A549 (cell line): Measurements from ENCODE around the gene KCNMA1. TPM values are rescaled to one million over a fixed set of nuclear protein-coding genes. Genes with fewer than 3 reads are reported as not detected.

ENCODE experiments used
- ATAC-seq, 2 experiments: fragments of 200-7000 bp in 1 of 2; fragments of >200 bp in 1 of 2; cut with Nextera tagmentation in 1 of 2; cut with Tn5 transposase in 1 of 2; 3 replicates each; pipeline versions ENCODE4 v1.8.0 to v1.9.1; 2018 to 2020; ENCODE audit warnings: mild to moderate bottlenecking in 1 of 2, moderate library complexity in 1 of 2
- CTCF ChIA-PET: fragments of 300-600 bp; sonication (Branson Sonifier 250); formaldehyde crosslinking; extraction: SDS; loops from one replicate; lab custom pipeline; 2021; ENCODE audit warnings: antibody characterized with exemption, inconsistent platforms; lab: Yijun Ruan, JAX
- POLR2A ChIA-PET: fragments of 350-600 bp; formaldehyde crosslinking; extraction: SDS; loops from one replicate; lab custom pipeline; 2021; ENCODE audit warnings: antibody characterized with exemption, inconsistent platforms; lab: Yijun Ruan, JAX
- DNase-seq, 2 experiments: peaks; one replicate each; pipeline versions ENCODE4 v3.0.0 to v3.0.0-alpha.2; 2011 to 2016; ENCODE audit warnings: low read depth in 1 of 2, low spot score in 1 of 2
- FAIRE-seq: peaks from 2 replicates; lab custom pipeline; 2011; peaks lifted over from hg19 to GRCh38; lab: Jason Lieb, UNC
- H3K27ac ChIP-seq, 2 experiments: fragments of >200 bp; sonication (Bioruptor Twin); formaldehyde crosslinking; 3 replicates each; pipeline ENCODE4 v1.5.1; 2016 to 2017
- H3K4me1 ChIP-seq: fragments of >200 bp; sonication (Bioruptor Twin); formaldehyde crosslinking; 3 replicates; pipeline ENCODE4 v1.6.1; 2016
- H3K4me2 ChIP-seq: fragments of >200 bp; sonication (Bioruptor Twin); formaldehyde crosslinking; 3 replicates; pipeline ENCODE4 v1.6.1; 2016
- H3K4me3 ChIP-seq: fragments of >200 bp; sonication (Bioruptor Twin); formaldehyde crosslinking; 3 replicates; pipeline ENCODE4 v1.5.1; 2016
- H3K9me3 ChIP-seq: fragments of >200 bp; sonication (Bioruptor Twin); formaldehyde crosslinking; 3 replicates; pipeline ENCODE4 v1.6.1; 2016
- CBX2 ChIP-seq: fragments of 200-600 bp; sonication (generic); IDR thresholded peaks from 2 replicates; pipeline ENCODE4 v1.6.1; 2016; ENCODE audit warnings: low read depth, mild to moderate bottlenecking, borderline replicate concordance
- EHMT2 ChIP-seq: fragments of 200-600 bp; sonication (generic); IDR thresholded peaks from 2 replicates; pipeline ENCODE4 v1.6.1; 2016; ENCODE audit warnings: antibody characterized with exemption, low read depth, mild to moderate bottlenecking, moderate library complexity
- EP300 ChIP-seq, 2 experiments: fragments of >200 bp; sonication (Bioruptor Twin); formaldehyde crosslinking; IDR thresholded peaks; 2 replicates in 1 of 2; 3 replicates in 1 of 2; pipeline ENCODE4 v1.6.1; 2016 to 2017
- ESRRA ChIP-seq: fragments of 150-350 bp; IDR thresholded peaks from 2 replicates; pipeline ENCODE4 v1.6.1; 2014; ENCODE audit warnings: mild to moderate bottlenecking, low read length, borderline replicate concordance
- FOSL2 ChIP-seq, 2 experiments: fragments of 450-650 bp in 1 of 2; fragments of >200 bp in 1 of 2; sonication (Bioruptor Twin) in 1 of 2; formaldehyde crosslinking; IDR thresholded peaks; 2 replicates each; pipeline versions ENCODE4 v1.5.0 to v1.6.1; 2016 to 2020; ENCODE audit warnings: mild to moderate bottlenecking in 1 of 2, moderate library complexity in 1 of 2
- HDAC2 ChIP-seq: fragments of 200-600 bp; sonication (generic); IDR thresholded peaks from 2 replicates; pipeline ENCODE4 v1.6.1; 2016
- JUNB ChIP-seq: fragments of >200 bp; sonication (Bioruptor Twin); formaldehyde crosslinking; IDR thresholded peaks from 2 replicates; pipeline ENCODE4 v1.6.1; 2016
- KDM1A ChIP-seq: fragments of 200-600 bp; sonication (generic); IDR thresholded peaks from 2 replicates; pipeline ENCODE4 v1.6.1; 2016; ENCODE audit warnings: low read depth, mild to moderate bottlenecking
- PHF8 ChIP-seq: fragments of 200-600 bp; sonication (generic); IDR thresholded peaks from 2 replicates; pipeline ENCODE4 v1.6.1; 2016; ENCODE audit warnings: low read depth, mild to moderate bottlenecking, antibody characterized with exemption, moderate library complexity, borderline replicate concordance
- POLR2A ChIP-seq: IDR thresholded peaks from 2 replicates; pipeline ENCODE4 v1.6.1; 2012; ENCODE audit warnings: mild to moderate bottlenecking, low read length
- POLR2AphosphoS2 ChIP-seq: conservative IDR thresholded peaks from 2 replicates; pipeline ENCODE4 v1.6.1; 2012; ENCODE audit warnings: low read length, improper control_type of control experiment, inconsistent platforms
- RARB ChIP-seq: fragments of 250-450 bp; sonication (Bioruptor Pico); IDR thresholded peaks from 2 replicates; pipeline ENCODE4 v1.8.0; 2021; ENCODE audit warnings: mild to moderate bottlenecking, moderate library complexity
- RCOR1 ChIP-seq: fragments of 150-350 bp; IDR thresholded peaks from 2 replicates; pipeline ENCODE4 v1.6.1; 2014; ENCODE audit warnings: antibody characterized with exemption, low read length, low read depth
- RFX5 ChIP-seq: fragments of 450-650 bp; IDR thresholded peaks from 2 replicates; pipeline ENCODE4 v1.7.1; 2014; ENCODE audit warnings: antibody characterized with exemption, mild to moderate bottlenecking, moderate library complexity
- SMC3 ChIP-seq: fragments of >200 bp; sonication (Bioruptor Twin); formaldehyde crosslinking; IDR thresholded peaks from 3 replicates; pipeline ENCODE4 v1.6.1; 2018; ENCODE audit warnings: inconsistent platforms
- SREBF2 ChIP-seq: fragments of 450-650 bp; IDR thresholded peaks from 2 replicates; pipeline ENCODE4 v1.6.1; 2014; ENCODE audit warnings: mild to moderate bottlenecking, moderate library complexity
- TFCP2L1 ChIP-seq: fragments of 250-450 bp; sonication (Bioruptor Pico); IDR thresholded peaks from 2 replicates; pipeline ENCODE4 v1.5.0; 2021; ENCODE audit warnings: mild to moderate bottlenecking
- ZFP36 ChIP-seq: fragments of 450-650 bp; IDR thresholded peaks from 2 replicates; pipeline ENCODE4 v1.6.1; 2014; ENCODE audit warnings: borderline replicate concordance; ENCODE audit not compliant: partially characterized antibody
- ZNF302 ChIP-seq: fragments of 250-450 bp; sonication (Bioruptor Pico); IDR thresholded peaks from 2 replicates; pipeline ENCODE4 v1.9.0; 2021; ENCODE audit warnings: inconsistent platforms, mild to moderate bottlenecking, moderate library complexity
- ZSCAN20 ChIP-seq: fragments of 250-450 bp; sonication (Bioruptor Pico); IDR thresholded peaks from 2 replicates; pipeline ENCODE4 v1.8.0; 2022; ENCODE audit warnings: mild to moderate bottlenecking, moderate library complexity
- WGBS: methylation state at CpG from one replicate; pipeline ENCODE4 v1.1.6; 2017; ENCODE audit errors: missing lambda C conversion rate; 5-methylcytosine and 5-hydroxymethylcytosine counted together
- polyA plus RNA-seq, 4 experiments: library from polyadenylated mRNA; depleted of rRNA in 3 of 4; stranded (reverse); fragments of >200 nt; fragmentation: RNase III in 1 of 4; extraction: RNeasy Plus Mini Kit Qiagen cat#74134 plus additional on column Dnase treatment in 1 of 4; gene quantifications; 2 replicates in 3 of 4; 3 replicates in 1 of 4; pipeline ENCODE4 v1.2.3, GENCODE V29; 2011 to 2017
- TF ChIP-seq, protein P1 (sequence below): fragments of 250-450 bp; sonication (Bioruptor Pico); IDR thresholded peaks from 2 replicates; pipeline ENCODE4 v1.5.0; 2021; ENCODE audit warnings: mild to moderate bottlenecking, moderate library complexity, borderline replicate concordance
- TF ChIP-seq, protein P2 (sequence below): fragments of >200 bp; sonication (Bioruptor Twin); formaldehyde crosslinking; IDR thresholded peaks from 3 replicates; pipeline ENCODE4 v1.5.1; 2016
- TF ChIP-seq, protein P3 (sequence below): fragments of >200 bp; sonication (Bioruptor Twin); formaldehyde crosslinking; IDR thresholded peaks from 2 replicates; pipeline ENCODE4 v1.6.1; 2016
- TF ChIP-seq, protein P4 (sequence below): IDR thresholded peaks from 2 replicates; pipeline ENCODE4 v1.6.1; 2012

Gene KCNMA1
- polyA plus RNA-seq, 2 of the 4 experiments (the other 2 are of a cell fraction), result 14.9 to 30.6 TPM

DNA sequence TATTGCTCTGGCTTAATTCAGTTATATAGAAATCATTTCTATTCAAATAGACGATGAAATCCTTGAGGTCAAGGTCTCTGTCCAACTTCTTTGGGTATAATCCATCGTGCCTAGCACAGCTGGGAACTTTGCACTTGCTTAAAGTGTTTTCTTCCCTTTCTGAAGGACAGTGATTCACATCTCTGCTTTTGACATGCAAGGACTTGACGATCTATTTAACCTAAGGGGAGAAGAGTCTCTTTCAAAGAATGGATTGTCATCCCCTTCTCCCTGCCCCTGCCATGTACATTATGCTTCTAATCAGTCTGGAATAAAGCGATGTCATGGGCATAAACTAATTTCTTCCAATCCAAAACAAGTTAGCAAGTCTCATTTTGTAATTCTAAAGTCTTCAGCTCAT, 488.6 kb downstream of the KCNMA1 start:
- Histone ChIP-seq H3K4me3 (no peak overlapping the region), H3K4me2 (no peak overlapping the region), H3K4me1 (no peaks in the 10 kb centered on the region), H3K9me3 (no peaks in the 10 kb centered on the region), H3K27ac (no peak overlapping the region)
- DNase-seq (no peak), ATAC-seq (no peak), FAIRE-seq (no peak)
- TF ChIP-seq RCOR1, result no peak
- no peak for TF ChIP-seq ESRRA
- TF ChIP-seq RARB (CRISPR knock-in tag), result no peak
- no peak for TF ChIP-seq EP300 (IDR thresholded peaks at IDR 0.05)
- TF ChIP-seq, protein P1, sequence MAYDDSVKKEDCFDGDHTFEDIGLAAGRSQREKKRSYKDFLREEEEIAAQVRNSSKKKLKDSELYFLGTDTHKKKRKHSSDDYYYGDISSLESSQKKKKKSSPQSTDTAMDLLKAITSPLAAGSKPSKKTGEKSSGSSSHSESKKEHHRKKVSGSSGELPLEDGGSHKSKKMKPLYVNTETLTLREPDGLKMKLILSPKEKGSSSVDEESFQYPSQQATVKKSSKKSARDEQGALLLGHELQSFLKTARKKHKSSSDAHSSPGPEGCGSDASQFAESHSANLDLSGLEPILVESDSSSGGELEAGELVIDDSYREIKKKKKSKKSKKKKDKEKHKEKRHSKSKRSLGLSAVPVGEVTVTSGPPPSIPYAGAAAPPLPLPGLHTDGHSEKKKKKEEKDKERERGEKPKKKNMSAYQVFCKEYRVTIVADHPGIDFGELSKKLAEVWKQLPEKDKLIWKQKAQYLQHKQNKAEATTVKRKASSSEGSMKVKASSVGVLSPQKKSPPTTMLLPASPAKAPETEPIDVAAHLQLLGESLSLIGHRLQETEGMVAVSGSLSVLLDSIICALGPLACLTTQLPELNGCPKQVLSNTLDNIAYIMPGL (CRISPR knock-in tag), result no peak
- TF ChIP-seq, protein P2, sequence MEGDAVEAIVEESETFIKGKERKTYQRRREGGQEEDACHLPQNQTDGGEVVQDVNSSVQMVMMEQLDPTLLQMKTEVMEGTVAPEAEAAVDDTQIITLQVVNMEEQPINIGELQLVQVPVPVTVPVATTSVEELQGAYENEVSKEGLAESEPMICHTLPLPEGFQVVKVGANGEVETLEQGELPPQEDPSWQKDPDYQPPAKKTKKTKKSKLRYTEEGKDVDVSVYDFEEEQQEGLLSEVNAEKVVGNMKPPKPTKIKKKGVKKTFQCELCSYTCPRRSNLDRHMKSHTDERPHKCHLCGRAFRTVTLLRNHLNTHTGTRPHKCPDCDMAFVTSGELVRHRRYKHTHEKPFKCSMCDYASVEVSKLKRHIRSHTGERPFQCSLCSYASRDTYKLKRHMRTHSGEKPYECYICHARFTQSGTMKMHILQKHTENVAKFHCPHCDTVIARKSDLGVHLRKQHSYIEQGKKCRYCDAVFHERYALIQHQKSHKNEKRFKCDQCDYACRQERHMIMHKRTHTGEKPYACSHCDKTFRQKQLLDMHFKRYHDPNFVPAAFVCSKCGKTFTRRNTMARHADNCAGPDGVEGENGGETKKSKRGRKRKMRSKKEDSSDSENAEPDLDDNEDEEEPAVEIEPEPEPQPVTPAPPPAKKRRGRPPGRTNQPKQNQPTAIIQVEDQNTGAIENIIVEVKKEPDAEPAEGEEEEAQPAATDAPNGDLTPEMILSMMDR, result no peak
- no peak for TF ChIP-seq SMC3
- TF ChIP-seq TFCP2L1, result no peak
- TF ChIP-seq ZSCAN20 (CRISPR knock-in tag), result no peak
- no peak for TF ChIP-seq JUNB
- TF ChIP-seq FOSL2 (IDR thresholded peaks at IDR 0.05), result no peak
- no peak for TF ChIP-seq FOSL2 (CRISPR knock-in tag; IDR thresholded peaks at IDR 0.05)
- TF ChIP-seq EHMT2, result no peak
- TF ChIP-seq KDM1A, result no peak
- TF ChIP-seq HDAC2, result no peak
- TF ChIP-seq, protein P3, sequence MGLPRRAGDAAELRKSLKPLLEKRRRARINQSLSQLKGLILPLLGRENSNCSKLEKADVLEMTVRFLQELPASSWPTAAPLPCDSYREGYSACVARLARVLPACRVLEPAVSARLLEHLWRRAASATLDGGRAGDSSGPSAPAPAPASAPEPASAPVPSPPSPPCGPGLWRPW, result no peak
- no peak for TF ChIP-seq PHF8
- TF ChIP-seq ZNF302 (CRISPR knock-in tag), result no peak
- ChIA-PET CTCF (interaction anchor here (1.1 to 1.9 kb wide), 4 partner anchors 10 to 17 kb away, joined by 3 to 5 read pairs (median 4); no protein-coding TSS in a partner anchor), POLR2A (no interaction called here)
- WGBS, result 80% methylated on average over 4 of the region's 4 CpGs

DNA sequence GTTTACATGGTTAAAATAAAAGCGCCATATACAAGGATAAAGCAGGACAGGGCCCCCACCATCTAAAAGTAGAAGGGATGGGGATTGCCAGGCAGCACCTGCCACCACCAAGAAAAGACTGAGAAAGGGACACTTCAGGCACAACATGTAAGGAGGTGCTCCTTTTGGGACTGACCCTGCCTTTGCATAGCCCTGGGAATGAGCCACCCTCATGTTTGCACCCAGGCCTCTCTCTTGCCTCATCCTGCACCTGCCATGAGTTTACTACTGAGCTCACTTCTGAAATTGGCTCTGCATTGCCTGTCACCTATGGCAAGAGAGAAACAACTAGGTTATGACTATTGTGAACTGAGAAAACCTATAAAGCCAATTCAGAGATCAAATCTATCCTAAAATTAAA, 489.7 kb downstream of the KCNMA1 start:
- no peak for DNase-seq
- ATAC-seq, result no peak
- POLR2A ChIA-PET, result interaction anchor here (0.7 kb wide), 1 partner anchor 850 kb away, joined by 4 read pairs; no protein-coding TSS in a partner anchor
- Histone ChIP-seq H3K4me3 (no peak overlapping the region), H3K9me3 (no peaks in the 10 kb centered on the region), H3K27ac (no peak overlapping the region), H3K4me2 (no peak overlapping the region), H3K4me1 (no peaks in the 10 kb centered on the region)
- FAIRE-seq, result no peak
- no peak for TF ChIP-seq SREBF2
- TF ChIP-seq, protein P4, sequence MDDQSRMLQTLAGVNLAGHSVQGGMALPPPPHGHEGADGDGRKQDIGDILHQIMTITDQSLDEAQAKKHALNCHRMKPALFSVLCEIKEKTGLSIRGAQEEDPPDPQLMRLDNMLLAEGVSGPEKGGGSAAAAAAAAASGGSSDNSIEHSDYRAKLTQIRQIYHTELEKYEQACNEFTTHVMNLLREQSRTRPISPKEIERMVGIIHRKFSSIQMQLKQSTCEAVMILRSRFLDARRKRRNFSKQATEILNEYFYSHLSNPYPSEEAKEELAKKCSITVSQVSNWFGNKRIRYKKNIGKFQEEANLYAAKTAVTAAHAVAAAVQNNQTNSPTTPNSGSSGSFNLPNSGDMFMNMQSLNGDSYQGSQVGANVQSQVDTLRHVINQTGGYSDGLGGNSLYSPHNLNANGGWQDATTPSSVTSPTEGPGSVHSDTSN, result no peak
- TF ChIP-seq, protein P3, result no peak
- TF ChIP-seq POLR2A, result no peak
- TF ChIP-seq POLR2AphosphoS2, result no peak
- no peak for TF ChIP-seq CBX2
- TF ChIP-seq ZFP36, result no peak
- TF ChIP-seq RFX5, result no peak
- CTCF ChIA-PET, result interaction anchor here (1.2 to 1.9 kb wide), 2 partner anchors 9 to 18 kb away, joined by 5 read pairs; no protein-coding TSS in a partner anchor
- WGBS, result 100% methylated on average over 1 of the region's 1 CpG
